ENCODE data around the gene LDLRAP1.
A peak's percentile ranks its signal among the peaks of the same experiment; 100 is the strongest.

LDLRAP1 gene

DNA sequence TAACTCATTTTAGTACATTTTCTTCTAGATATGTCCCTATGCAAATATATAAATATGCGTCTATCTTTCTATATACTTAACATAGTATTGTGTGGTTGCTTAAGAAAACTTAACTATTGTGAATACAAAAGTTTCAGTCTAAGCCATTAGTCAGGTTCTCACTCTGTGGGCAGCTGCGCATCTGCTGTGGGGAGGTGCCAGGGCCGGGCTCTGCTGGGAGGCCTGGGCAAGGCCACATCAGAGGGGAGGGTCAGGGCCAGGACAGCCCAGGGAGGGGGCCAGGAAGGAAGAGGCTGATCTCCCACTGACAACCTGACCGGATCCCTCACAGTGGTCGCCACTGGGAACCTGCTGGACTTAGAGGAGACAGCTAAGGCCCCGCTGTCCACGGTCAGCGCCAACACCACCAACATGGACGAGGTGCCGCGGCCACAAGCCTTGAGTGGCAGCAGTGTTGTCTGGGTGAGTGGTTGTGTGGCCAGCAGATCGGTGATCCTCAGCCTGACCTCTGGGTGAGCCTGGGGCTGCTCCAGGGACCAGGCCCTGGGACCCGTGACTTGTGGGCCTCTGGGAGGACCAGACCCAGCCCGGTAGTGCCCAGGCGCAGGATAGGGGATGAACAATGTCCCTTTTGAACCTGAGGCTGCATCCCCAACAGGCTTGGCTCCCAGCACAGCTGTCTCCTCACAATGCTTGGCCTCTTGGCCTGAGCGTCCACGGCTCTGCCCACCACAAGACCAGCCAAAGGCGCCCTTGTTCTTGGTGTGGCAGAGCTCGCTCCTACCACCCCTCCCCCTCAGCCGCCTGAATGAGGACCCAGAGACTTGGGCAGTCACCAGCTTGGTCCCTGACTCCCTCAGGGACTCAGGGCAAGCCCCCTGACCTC, 20.2 kb downstream of the LDLRAP1 start:
- DNase-seq, result no peak

- DNase-seq, result no peak
Measured at GRCh38 chr1:25564777-25565574, 21.6 kb downstream of the LDLRAP1 start.

GRCh38 chr1:25565626-25566025, 22.2 kb downstream of the LDLRAP1 start:
- no peak for DNase-seq

DNA sequence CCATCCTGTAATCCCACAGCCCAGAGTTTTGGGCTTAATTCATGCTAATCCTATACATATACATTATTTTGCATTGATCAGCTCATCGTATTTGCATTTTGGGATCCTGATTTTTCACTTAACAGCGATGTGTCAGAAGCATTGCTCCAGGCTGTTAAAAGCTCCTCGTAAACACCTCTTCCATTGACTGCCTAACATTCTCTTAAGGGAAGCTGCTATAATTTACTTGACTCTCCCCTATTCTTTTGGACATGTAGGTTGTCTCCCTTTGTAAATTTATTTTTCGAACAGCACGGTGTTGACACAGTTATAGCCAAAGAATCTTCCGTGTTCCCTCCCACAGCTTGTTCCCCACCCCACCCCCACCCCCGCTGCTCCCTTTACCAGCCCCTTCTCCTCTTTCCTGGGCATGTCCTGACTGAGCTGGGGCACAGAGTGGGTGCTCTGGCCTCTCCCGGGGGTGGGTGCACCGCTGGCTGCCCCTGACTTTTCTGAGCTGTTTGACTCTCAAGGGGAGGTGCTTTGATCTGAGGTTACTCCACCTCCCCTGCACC, 22.8 kb downstream of the LDLRAP1 start:
- DNase-seq, result no peak

- DNase-seq, result no peak
Measured at GRCh38 chr1:25566730-25567341, 23.4 kb downstream of the LDLRAP1 start.

DNA sequence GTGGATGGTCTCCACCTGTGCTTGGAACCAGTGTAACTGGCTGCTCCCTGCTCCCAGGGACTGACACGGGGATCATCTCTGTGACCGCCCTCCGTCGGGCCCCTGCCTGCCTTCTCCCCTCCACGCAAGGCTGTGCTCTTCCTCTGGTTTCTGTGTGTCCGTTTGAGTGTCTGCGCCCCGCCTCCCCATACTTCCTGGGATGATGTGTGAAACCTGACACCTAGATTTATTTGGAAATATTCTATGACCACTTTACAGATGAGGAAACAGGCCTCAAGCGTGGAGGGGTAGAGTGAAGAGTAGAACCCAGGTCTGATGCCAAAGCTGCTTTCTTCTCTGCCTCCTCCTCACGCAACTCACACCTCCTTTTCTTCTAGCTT, 24.3 kb downstream of the LDLRAP1 start:
- no peak for DNase-seq

- no peak for DNase-seq
Measured at GRCh38 chr1:25568090-25568833, 24.9 kb downstream of the LDLRAP1 start.

GRCh38 chr1:25568834-25569596, 25.6 kb downstream of the LDLRAP1 start:
- DNase-seq, result no peak

DNA sequence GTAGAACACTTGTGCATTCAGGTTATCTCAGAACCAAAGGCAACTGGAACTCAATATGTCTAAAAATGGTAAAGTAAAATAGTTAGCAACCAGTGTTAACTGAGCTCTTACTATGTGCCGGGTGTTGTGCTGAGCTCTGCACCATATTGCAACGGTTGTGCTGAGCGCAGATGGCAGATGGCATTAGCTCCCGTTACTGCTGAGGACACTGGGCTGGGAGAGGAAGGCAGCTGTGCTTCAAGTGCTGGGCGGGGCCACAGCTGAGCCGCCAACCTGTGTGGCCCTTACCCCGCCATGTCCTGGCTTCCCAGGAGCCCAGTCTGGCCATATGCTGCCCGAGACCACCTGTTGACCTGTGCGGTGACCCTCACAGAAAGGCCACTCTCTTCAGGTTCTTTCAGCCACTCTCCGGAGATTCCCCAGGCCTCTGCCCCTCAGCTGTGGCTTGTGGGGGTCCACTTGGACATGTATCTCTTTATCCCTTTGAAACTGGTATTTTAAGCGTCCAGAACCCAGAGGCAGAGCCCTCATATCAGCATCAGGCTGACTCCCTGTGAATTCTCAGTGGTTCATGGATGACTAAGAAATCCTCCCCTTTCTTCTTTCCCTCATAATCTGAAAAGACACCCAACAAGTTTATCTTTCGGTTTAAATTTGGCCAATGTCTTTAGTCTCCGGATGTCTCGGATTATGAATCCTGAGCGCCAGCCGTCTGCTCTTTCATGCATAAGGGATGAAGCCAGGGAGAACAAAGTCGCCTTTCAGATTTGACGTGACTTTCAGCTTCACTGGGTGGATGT, 26.4 kb downstream of the LDLRAP1 start:
- DNase-seq, result no peak

DNA sequence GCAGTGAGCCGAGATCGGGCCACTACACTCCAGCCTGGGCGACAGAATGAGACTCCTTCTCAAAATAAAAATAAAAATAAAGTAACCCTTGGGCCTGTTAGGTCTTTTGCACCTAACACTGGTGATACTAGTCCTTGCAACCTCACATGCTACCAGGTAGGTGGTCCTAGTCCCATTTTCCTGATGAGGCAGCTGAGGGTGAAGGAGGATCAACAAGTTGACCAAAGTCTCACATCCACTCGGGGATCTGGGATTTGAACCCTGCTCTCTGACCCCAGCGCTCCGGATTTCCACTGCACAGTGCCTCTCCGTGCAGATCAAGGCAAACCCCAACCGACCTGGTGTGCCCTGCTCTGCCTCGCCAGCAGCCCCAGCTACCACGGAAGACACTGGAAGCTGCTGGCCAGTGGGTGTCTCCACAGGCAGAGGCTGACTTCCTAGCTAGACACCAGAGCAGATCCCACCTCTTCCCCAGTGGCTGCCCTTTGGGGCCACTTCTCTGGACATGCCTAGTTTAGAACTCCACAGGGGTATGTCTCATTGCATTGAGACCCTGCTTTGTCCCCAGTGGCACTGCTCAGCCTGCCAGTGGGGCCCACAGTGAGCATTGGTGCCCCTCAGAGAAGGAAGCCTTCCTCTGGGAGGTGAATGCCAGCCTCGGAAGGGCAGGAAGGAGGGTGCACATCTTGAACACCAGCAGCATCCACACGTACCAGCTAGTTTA, 27.6 kb downstream of the LDLRAP1 start:
- DNase-seq, result no peak

- DNase-seq, result no peak
Measured at GRCh38 chr1:25571522-25571970, 28.1 kb downstream of the LDLRAP1 start.

- DNase-seq, result no peak
Measured at GRCh38 chr1:25572107-25572506, 28.7 kb downstream of the LDLRAP1 start.

GRCh38 chr1:25572708-25573590, 29.5 kb downstream of the LDLRAP1 start:
- peak in 1 of 2 experiments; percentile 7 for DNase-seq

- no peak for DNase-seq
Measured at GRCh38 chr1:25573591-25573930, 30.2 kb downstream of the LDLRAP1 start.

GRCh38 chr1:25573961-25574360, 30.6 kb downstream of the LDLRAP1 start:
- no peak for DNase-seq

DNA sequence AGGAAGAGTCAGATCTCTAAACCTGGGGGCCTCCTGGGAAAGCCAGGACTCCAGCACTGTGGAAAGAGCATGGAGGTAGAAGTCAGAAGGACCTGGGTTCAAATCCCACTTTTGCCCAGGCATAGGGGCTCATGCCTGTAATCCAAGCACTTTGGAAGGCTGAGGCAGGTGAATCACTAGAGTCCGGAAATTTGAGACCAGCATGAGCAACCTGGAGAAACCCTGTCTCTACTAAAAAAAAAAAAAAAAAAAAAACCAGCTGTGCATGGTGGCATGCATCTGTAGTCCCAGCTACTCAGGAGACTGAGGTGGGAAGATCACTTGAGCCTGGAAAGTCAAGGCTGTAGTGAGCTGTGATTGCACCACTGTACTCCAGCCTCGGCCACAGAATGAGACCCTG, 31.8 kb downstream of the LDLRAP1 start:
- no peak for DNase-seq

DNA sequence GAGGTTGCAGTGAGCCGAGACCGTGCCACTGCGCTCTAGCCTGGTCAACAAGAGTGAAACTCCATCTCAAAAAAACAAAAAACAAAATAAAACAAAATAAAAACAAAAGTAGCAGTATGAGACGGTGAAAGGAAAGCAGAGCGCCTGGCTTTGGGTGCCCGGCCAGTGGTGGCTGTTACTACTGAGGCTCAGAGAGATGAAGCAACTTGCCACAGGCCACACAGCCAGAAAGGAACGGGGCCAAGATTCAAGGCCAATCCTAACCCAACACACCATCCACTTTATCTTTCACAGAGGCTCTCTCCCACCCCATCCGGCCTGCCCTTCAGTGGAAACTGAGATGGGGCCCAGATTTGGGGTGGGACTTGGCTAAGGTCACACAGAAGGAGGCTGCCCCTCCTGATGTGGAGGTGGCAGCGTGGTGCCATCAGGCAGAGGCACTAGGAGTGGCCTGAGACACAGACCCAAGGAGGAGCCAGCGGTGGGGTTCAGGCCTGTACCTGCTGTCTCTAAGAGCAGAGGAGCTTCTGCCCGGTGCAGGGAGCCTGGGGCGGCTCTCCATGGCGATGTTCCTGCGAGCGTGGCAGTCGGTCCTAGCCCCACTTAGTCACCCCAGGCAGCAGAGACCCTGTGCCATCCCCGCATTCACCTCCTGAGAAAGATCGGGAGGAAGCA, 33.2 kb downstream of the LDLRAP1 start:
- DNase-seq, result no peak

GRCh38 chr1:25577134-25577920, 33.9 kb downstream of the LDLRAP1 start:
- DNase-seq, result no peak

Measured in AML-193 (cell line).